Activated B cell treated with CpG ODN at 0.5 μM for 24 hours (primary cell): ENCODE measurements around the gene SPRR4. TPM values are rescaled to one million over a fixed set of nuclear protein-coding genes. Genes with fewer than 3 reads are reported as not detected.

Experiments
- ATAC-seq: fragments of 200-7000 bp; cut with Tn5 transposase; one replicate; pipeline ENCODE4 v1.10.0; 2021; ENCODE audit warnings: low read depth, mild to moderate bottlenecking, moderate library complexity
- CTCF ChIA-PET: fragments of 350-600 bp; sonication (Branson Sonifier 250); formaldehyde crosslinking; loops from one replicate; lab custom pipeline; 2021; ENCODE audit warnings: antibody characterized with exemption; lab: Charles Lee
- POLR2A ChIA-PET: fragments of 350-600 bp; sonication (Branson Sonifier 250); formaldehyde crosslinking; loops from one replicate; lab custom pipeline; 2021; ENCODE audit warnings: antibody characterized with exemption; lab: Charles Lee
- DNase-seq: peaks from one replicate; pipeline ENCODE4 v3.0.0; 2022
- H3K27ac Mint-ChIP-seq: one replicate; pipeline ENCODE4 v1.8.0; 2020; ENCODE audit warnings: mixed read lengths
- H3K27me3 Mint-ChIP-seq: one replicate; pipeline ENCODE4 v1.8.0; 2021; ENCODE audit warnings: mixed read lengths
- H3K36me3 Mint-ChIP-seq: one replicate; pipeline ENCODE4 v1.8.0; 2021; ENCODE audit warnings: low read depth, mixed read lengths
- H3K4me1 Mint-ChIP-seq: one replicate; pipeline ENCODE4 v1.8.0; 2021; ENCODE audit warnings: mixed read lengths
- H3K4me3 Mint-ChIP-seq: one replicate; pipeline ENCODE4 v1.8.0; 2020; ENCODE audit warnings: mild to moderate bottlenecking, mixed read lengths
- H3K9me3 Mint-ChIP-seq: one replicate; pipeline ENCODE4 v1.8.0; 2020; ENCODE audit warnings: mixed read lengths
- CTCF ChIP-seq: fragments of 200-600 bp; IDR thresholded peaks from one replicate; pipeline ENCODE4 v1.8.0; 2022; ENCODE audit warnings: antibody characterized with exemption, mild to moderate bottlenecking
- intact Hi-C: fragments of 100-400 bp; cut with micrococcal nuclease; formaldehyde crosslinking; loops from one replicate; pipeline ENCODE4 v1.15.1; 2024
- total RNA-seq: library from RNA; stranded (reverse); gene quantifications from 2 replicates; pipeline ENCODE4 v1.2.3, GENCODE V29; 2022

SPRR4 gene
- total RNA-seq, 1 donor from 2014 or later = not detected

DNA sequence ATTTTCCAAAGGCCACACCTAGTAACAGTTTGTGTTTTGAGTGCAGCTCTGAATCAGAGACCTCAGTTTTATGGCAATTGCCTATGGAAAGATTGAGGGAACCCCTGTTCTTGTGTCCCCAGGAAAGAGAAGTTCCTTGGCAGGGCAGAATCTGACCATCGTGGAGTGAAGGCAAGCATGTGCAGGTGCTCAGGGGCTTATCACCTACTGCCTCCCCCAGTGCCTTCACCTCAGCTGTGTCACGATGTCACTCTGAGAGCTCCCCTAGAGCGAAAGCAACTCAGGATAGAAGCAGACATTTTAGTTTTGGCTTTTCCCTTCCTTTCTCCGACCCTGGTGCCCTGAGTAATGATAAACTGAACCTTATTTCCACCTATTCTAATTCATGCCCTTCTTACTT, 11.6 kb downstream of the SPRR4 start:
- Mint-ChIP-seq H3K36me3 (no peaks in the 10 kb centered on the region), H3K27me3 (peaks cover 39% of the 10 kb centered on the region), H3K9me3 (no peaks in the 10 kb centered on the region), H3K4me3 (no peak overlapping the region), H3K27ac (no peak overlapping the region), H3K4me1 (no peaks in the 10 kb centered on the region)
- CTCF ChIA-PET = no interaction called here
- ATAC-seq (no peak), DNase-seq (no peak)
- no peak for TF ChIP-seq CTCF
- POLR2A ChIA-PET = no interaction called here
- intact Hi-C loops = no loop called here

DNA sequence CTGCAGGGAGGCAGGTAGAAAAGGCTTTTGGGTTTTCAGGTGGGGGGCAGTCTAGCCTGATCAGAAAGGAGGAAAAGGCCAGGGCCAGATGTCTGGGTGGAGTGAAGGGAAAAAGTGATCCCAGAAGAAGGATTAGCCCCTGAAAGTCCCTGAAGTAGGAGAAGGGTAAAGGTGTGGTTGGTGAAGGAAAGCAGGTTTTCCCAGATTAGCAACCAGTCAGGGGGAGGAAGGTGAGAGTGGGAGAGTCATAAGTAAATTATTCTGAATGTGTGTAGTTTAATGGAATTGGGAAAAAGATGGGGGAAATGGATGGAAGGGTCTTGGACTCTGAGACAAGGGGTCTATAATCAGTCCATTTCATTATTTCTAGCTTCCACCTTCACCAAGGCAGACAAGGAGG, 12.8 kb downstream of the SPRR4 start:
- Mint-ChIP-seq H3K27ac (no peak overlapping the region), H3K4me1 (no peaks in the 10 kb centered on the region), H3K27me3 (peaks cover 45% of the 10 kb centered on the region), H3K4me3 (no peak overlapping the region), H3K9me3 (no peaks in the 10 kb centered on the region), H3K36me3 (no peaks in the 10 kb centered on the region)
- POLR2A ChIA-PET = no interaction called here
- CTCF ChIA-PET = no interaction called here
- TF ChIP-seq CTCF = no peak
- DNase-seq = no peak
- ATAC-seq = no peak
- intact Hi-C loops = no loop called here

DNA sequence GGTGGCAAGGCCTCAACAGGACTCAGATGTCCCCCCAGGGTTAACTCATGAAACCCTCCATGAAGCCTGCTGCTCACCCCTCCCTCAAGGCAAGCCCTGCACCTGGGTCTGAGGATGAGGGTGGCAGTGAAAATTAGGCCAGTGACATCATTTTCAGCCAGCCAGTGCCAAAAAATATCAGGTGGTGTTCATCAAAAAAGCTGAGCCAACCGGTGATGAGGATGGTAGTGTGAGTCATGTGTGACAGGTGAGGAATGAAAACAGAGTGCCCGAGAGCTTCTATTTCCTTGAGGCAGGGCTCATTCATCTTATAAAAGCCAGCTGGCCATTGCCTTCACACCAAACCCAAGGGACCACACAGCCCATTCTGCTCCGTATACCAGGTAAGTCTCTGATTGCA, 13.3 kb downstream of the SPRR4 start, which contains the start of gene SPRR1A:
SPRR1A (plus strand) TSS at position 339 of the 400 bp plus-strand sequence. CDS start 1,150 bp downstream, outside the sequence.
- peaks cover 45% of the 10 kb centered on the region for H3K27me3 Mint-ChIP-seq
- ATAC-seq = no peak

DNA sequence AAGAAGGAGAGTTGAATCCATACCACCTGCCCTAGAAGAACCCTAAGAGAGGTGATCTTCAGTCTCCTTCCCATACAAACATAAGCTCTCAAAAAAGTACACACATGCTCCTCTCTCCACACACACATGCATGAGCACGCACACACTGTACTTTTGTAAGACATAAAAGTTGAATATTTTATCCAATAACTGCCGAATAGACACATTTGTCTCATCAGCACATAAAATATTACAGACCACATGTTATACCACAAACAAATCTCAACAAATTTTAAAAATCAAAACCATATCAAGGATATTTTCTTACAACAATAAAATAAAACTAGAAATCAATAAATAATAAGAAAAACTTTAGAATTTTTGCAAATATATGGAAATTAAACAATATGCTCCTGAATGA, 16.1 kb downstream of the SPRR4 start:
- intact Hi-C loops = no loop called here
- Mint-ChIP-seq H3K4me1 (no peaks in the 10 kb centered on the region), H3K9me3 (no peaks in the 10 kb centered on the region), H3K36me3 (no peaks in the 10 kb centered on the region), H3K27ac (no peak overlapping the region), H3K27me3 (peaks cover 39% of the 10 kb centered on the region), H3K4me3 (no peak overlapping the region)
- CTCF ChIA-PET = no interaction called here
- POLR2A ChIA-PET = no interaction called here
- no peak for ATAC-seq
- no peak for DNase-seq
- no peak for TF ChIP-seq CTCF

More for the DNA sequence above, 13.3 kb downstream of the SPRR4 start, which contains the start of gene SPRR1A:
- intact Hi-C loops = no loop called here
- Mint-ChIP-seq H3K27ac (no peak within 1 kb of the TSS), H3K9me3 (no peaks in the 10 kb centered on the region), H3K4me3 (no peak within 1 kb of the TSS), H3K4me1 (no peaks in the 10 kb centered on the region), H3K36me3 (no peaks in the 10 kb centered on the region)
- ChIA-PET CTCF (no interaction called here), POLR2A (no interaction called here)
- no peak for TF ChIP-seq CTCF
- DNase-seq = no peak

GRCh38 chr1:152993186-152993585, 22.7 kb downstream of the SPRR4 start:
- POLR2A ChIA-PET = no interaction called here
- TF ChIP-seq CTCF = no peak
- H3K36me3 Mint-ChIP-seq = no peaks in the 10 kb centered on the region
- no peaks in the 10 kb centered on the region for H3K4me1 Mint-ChIP-seq
- intact Hi-C loops = no loop called here
- CTCF ChIA-PET = no interaction called here
- H3K4me3 Mint-ChIP-seq = no peak overlapping the region
- peaks cover 6% of the 10 kb centered on the region for H3K9me3 Mint-ChIP-seq
- H3K27ac Mint-ChIP-seq = no peak overlapping the region
- ATAC-seq (no peak), DNase-seq (no peak)
- peaks cover 16% of the 10 kb centered on the region for H3K27me3 Mint-ChIP-seq
